WERI-Rb-1 (cell line): ENCODE measurements around the gene ID2.

Source experiments
- DNase-seq: peaks from one replicate; pipeline ENCODE4 v3.0.0-alpha.2; 2020
- H3K27ac ChIP-seq: fragments of 250-450 bp; sonication (Bioruptor Pico); 2 replicates; pipeline ENCODE4 v1.5.1; 2020; ENCODE audit warnings: mild to moderate bottlenecking, moderate library complexity
- H3K27me3 ChIP-seq: fragments of 250-450 bp; sonication (Bioruptor Pico); 2 replicates; pipeline ENCODE4 v1.5.1; 2021; ENCODE audit warnings: mild to moderate bottlenecking, low read depth, moderate library complexity; ENCODE audit not compliant: insufficient read depth, severe bottlenecking
- H3K36me3 ChIP-seq: fragments of 250-450 bp; sonication (Bioruptor Pico); 2 replicates; pipeline ENCODE4 v1.5.1; 2020; ENCODE audit warnings: mild to moderate bottlenecking, moderate library complexity
- H3K4me3 ChIP-seq: 2 replicates; pipeline ENCODE4 v1.5.1; 2011; ENCODE audit warnings: low read depth, mild to moderate bottlenecking, control low read depth, low read length
- H3K9me3 ChIP-seq: fragments of 250-450 bp; sonication (Bioruptor Pico); 2 replicates; pipeline ENCODE4 v1.5.1; 2021; ENCODE audit warnings: mild to moderate bottlenecking, moderate library complexity; ENCODE audit not compliant: severe bottlenecking
- TF ChIP-seq, protein P1 (sequence below): IDR thresholded peaks from 2 replicates; pipeline ENCODE4 v1.5.1; 2011; ENCODE audit warnings: low read depth, mild to moderate bottlenecking, control low read depth, inconsistent platforms, low read length

Gene ID2

DNA sequence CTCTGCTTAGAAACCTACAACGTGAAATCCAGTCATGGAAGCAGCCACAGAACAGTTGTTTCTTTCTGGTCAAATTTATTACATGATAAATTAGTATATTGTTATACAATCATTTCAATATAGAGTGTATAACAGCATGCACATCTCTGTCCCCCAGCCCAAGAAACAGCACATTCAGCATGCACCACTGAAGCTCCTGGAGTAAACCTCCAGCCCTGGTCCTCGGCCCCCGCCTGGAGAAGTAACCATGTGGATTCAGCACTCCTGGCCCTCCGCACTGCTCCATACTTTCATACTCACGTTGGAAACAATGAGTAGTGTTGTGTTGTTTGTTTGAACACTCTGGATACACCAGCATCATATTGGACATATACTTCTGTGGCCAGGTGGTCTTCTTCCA is 15.3 kb upstream of the ID2 start:
- TF ChIP-seq, protein P1, sequence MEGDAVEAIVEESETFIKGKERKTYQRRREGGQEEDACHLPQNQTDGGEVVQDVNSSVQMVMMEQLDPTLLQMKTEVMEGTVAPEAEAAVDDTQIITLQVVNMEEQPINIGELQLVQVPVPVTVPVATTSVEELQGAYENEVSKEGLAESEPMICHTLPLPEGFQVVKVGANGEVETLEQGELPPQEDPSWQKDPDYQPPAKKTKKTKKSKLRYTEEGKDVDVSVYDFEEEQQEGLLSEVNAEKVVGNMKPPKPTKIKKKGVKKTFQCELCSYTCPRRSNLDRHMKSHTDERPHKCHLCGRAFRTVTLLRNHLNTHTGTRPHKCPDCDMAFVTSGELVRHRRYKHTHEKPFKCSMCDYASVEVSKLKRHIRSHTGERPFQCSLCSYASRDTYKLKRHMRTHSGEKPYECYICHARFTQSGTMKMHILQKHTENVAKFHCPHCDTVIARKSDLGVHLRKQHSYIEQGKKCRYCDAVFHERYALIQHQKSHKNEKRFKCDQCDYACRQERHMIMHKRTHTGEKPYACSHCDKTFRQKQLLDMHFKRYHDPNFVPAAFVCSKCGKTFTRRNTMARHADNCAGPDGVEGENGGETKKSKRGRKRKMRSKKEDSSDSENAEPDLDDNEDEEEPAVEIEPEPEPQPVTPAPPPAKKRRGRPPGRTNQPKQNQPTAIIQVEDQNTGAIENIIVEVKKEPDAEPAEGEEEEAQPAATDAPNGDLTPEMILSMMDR, result no peak

DNA sequence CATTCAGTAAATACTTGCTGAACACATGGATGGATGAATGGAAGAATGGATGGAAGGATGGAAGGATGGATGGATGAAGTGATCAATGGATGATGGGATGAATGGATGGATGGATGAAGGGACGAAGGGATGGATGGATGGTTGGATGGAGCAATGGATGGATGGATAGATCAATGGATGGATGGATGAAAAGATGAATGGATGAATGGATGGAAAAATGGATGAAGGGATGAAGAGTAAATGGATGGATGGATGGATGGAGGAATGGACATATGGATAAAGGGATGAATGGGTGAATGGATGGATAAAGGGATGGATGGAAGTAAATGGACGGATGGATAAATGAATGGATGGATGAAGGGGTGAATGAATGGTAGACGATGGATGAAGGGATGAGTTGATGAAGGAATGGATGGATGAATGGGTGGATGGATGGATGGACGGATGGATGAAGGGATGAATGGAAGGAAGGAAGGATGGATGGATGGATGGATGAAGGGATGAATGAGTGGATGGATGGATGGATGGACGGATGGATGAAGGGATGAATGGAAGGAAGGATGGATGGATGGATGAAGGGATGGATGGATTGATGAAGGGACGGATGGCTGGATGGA is 13.9 kb upstream of the ID2 start:
- TF ChIP-seq, protein P1, result no peak
- no peak overlapping the region for H3K27ac ChIP-seq
- no peak overlapping the region for H3K4me3 ChIP-seq
- no peak for DNase-seq
- H3K36me3 ChIP-seq, result no peaks in the 10 kb centered on the region
- H3K9me3 ChIP-seq, result peaks cover 2% of the 10 kb centered on the region
- H3K27me3 ChIP-seq, result no peaks in the 10 kb centered on the region

More for the DNA sequence above, 15.3 kb upstream of the ID2 start:
- no peak overlapping the region for H3K27ac ChIP-seq
- peaks cover 2% of the 10 kb centered on the region for H3K9me3 ChIP-seq
- no peak for DNase-seq
- H3K36me3 ChIP-seq, result no peaks in the 10 kb centered on the region
- H3K4me3 ChIP-seq, result no peak overlapping the region
- H3K27me3 ChIP-seq, result no peaks in the 10 kb centered on the region

DNA sequence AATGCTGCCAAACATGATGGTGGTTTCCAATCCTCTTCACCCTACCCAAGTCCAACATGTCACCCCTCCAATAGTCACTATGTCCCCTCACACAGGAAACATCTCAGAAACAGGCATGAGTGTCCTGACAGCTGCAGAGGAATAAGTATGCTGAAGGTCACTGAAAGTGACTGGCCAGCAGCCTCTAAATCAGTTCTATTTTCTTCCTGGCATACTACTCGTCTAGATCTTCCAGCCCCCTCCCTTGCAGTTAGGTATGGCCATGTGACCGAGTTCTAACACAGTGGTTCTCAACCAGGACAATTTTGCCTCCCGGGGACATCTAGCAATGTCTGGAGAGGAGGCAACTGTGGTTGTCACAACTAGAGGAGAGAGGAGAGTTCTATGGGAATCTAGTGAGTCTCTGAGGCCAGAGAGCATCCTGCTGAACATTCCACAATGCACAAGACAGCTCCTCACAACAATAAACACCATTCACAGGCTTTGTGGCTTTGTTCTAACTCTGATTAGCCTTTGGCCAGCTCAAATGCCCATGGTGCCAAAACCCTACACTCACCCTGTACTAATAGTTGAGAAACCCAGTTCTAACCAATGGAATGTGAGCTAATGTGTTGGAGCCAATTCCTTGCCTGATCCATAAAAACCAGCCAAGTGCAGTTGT is 12.6 kb upstream of the ID2 start:
- TF ChIP-seq, protein P1, result no peak
- H3K9me3 ChIP-seq, result peaks cover 4% of the 10 kb centered on the region
- H3K27ac ChIP-seq, result no peak overlapping the region
- H3K27me3 ChIP-seq, result no peaks in the 10 kb centered on the region
- no peak overlapping the region for H3K4me3 ChIP-seq
- no peaks in the 10 kb centered on the region for H3K36me3 ChIP-seq
- no peak for DNase-seq

DNA sequence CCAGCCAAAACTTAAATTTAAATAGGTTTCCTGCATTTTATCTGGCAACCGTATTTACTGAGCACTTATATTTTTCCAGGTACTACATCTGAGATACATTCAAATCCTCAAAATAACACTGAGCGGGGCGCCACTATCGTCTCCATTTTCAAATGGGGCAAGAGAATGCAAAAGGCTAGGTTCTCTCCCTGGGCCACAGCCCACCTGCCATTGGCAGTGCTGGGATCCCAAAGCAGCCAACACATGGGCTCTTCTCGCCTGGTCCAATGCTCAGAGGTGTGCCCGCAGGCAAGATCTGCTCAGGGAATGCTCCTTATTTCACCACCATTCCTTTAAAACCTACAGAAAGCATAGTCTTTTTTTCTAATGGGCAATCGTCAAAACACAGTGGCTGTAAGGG is 11.3 kb upstream of the ID2 start:
- no peak for DNase-seq
- Histone ChIP-seq H3K9me3 (peaks cover 14% of the 10 kb centered on the region), H3K27ac (no peak overlapping the region), H3K27me3 (no peaks in the 10 kb centered on the region), H3K4me3 (no peak overlapping the region), H3K36me3 (no peaks in the 10 kb centered on the region)
- TF ChIP-seq, protein P1, result no peak

DNA sequence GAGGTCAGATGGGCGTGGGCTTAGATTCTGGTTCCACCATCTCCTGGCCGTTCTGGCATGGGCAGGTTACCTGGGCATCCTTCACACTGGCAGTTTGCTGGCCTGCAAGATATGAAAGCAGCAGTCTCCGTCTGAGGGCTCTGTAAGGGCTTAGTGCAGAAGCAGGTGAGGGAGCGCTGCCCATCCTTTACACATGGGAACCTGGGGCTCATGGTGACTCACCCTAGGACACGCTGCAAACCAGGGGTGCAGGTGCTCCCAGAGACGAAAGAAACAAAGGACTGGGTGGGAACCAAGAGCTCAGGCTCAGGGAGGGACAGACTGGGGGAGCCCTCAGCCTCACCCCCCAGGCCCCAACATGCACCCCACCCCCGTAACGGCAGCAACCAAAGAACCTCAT is 10.7 kb upstream of the ID2 start:
- no peaks in the 10 kb centered on the region for H3K36me3 ChIP-seq
- TF ChIP-seq, protein P1, result no peak
- no peak overlapping the region for H3K4me3 ChIP-seq
- H3K27me3 ChIP-seq, result no peaks in the 10 kb centered on the region
- H3K27ac ChIP-seq, result no peak overlapping the region
- peaks cover 20% of the 10 kb centered on the region for H3K9me3 ChIP-seq
- DNase-seq, result no peak
